GM21381 (cell line): Measurements from ENCODE around the gene TMEM72.

Experiments
- ATAC-seq: cut with Tn5 transposase; IDR thresholded peaks from one replicate; pipeline ENCODE4 v1.9.1; 2021; ENCODE audit warnings: mild to moderate bottlenecking, moderate library complexity; ENCODE audit not compliant: unreplicated experiment

TMEM72 gene

GRCh38 chr10:44978213-44978569 lies 67.1 kb downstream of the TMEM72 start:
- ATAC-seq: no peak

GRCh38 chr10:44978570-44979280 lies 67.6 kb downstream of the TMEM72 start, which contains the start of gene DEPP1:
DEPP1 (minus strand) TSS chr10:44978809; CDS start chr10:44978030, 779 bp downstream.
- ATAC-seq: no peak

DNA sequence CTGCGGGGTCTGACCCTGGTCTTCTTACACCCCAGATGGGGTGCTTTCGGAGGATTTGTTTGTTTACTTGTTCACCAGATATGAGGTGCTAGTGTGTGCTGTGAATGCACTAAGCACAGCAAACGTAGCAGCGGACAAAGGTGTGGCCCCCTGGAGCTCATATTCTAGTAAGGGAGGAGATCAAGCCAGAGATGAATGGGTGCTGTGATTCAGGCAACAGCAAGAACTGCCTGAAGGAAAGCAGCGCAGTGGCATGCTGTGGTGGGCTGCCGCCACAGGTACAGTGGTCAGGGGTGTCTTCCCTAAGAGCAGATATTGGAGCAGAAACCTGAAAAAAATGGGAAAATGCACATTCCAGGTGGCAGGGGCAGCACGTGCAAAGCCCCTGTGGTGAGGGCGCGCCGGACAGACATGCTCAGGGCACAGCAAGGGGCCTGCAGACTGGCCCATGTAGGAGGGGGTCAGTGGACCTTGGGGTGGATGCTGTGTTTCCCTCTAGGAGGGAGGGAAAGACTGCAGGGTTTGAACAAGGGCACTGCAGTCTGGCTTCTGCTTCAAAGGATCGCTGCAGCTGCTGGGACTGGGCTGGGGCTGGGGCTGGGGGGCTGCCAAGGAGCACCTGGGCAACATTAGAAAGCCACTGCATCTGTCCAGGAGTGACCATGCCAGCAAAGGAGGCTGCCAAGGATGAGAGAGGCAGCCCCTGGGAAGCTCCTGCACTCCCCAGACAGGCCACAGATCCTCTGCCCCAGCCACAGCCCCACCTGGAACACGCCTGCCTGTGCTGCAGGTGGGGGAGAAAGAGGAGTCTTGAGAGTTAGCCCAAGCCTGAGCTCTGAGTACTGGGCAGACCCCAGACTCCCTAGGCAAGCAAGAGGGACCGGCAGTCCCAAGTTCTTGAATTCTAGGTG lies 68.4 kb downstream of the TMEM72 start:
- no peak for ATAC-seq

- ATAC-seq: no peak
Observed at GRCh38 chr10:44980309-44981171, 69.4 kb downstream of the TMEM72 start.

GRCh38 chr10:44981172-44982113 lies 70.3 kb downstream of the TMEM72 start:
- no peak for ATAC-seq

GRCh38 chr10:44982114-44982460 lies 71.0 kb downstream of the TMEM72 start:
- ATAC-seq: no peak

GRCh38 chr10:44982496-44982895 lies 71.4 kb downstream of the TMEM72 start:
- no peak for ATAC-seq

GRCh38 chr10:44983066-44983894 lies 72.1 kb downstream of the TMEM72 start:
- no peak for ATAC-seq

DNA sequence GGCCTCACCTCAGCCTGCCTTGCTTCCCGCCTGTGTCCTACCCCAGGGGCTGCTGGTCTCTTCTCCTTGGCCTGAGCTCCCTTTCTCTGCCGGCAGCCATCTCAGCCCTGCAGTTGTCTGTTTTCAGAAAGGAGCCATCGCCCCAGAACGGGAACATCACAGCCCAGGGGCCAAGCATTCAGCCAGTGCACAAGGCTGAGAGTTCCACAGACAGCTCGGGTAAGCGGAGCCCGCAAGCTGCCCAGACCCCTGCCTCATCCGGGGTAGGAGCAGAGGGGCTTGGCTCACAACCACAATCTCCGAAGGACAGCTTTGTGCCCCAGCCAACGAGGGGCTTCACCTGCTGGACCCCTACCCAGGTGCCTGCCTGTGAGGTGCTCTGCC lies 72.8 kb downstream of the TMEM72 start:
- ATAC-seq: no peak

- no peak for ATAC-seq
Observed at GRCh38 chr10:44984671-44985101, 73.5 kb downstream of the TMEM72 start.

DNA sequence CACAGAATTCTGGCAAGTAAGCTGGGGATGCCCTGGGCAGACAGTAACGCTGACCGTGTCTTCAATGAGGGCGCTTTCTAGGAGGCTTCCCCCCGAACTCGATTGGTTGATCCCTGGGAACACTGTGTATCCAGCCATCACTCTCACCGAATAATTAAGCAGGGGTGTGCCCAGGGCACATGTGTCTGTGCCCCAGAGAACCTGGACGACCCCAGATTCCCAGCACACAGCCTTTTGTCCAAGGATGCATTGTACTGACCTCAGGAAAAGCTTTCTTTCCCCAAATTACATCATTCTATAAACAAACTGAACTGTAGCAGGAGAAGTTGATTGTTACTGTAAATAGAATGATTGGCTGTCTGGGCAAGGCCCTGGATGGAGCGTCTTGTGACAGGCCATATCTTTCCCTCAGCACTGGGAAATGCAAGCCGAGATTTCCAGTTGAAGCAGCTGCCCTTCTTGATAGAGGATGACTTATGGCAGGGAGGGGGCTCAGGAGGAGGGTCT lies 74.1 kb downstream of the TMEM72 start:
- no peak for ATAC-seq

DNA sequence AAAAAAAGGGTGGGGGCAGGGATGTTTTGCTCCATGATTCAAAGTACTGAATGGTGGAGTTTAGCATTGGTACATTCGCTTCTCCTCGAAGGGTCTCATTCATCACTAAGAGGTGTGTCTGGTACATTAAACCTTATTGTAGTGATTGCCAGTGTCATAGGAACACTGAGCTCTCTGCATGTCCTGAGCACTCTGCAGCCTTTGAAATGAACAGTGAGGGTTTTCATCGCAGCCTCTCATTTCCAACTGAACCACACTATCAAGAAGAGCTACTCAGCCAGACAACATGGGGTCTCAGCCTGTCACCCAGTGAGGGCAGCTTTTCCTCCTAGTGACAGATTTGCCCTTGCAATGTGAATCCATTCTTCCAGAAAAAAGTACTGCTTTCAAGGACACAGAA lies 75.0 kb downstream of the TMEM72 start:
- ATAC-seq: no peak
